AG10803 (cell line): ENCODE measurements around the gene CAPN9.

Experiments
- DNase-seq: peaks from one replicate; pipeline ENCODE4 v3.0.0; 2010; ENCODE audit warnings: low read depth
- H3K4me3 ChIP-seq: 2 replicates; pipeline ENCODE4 v1.5.1; 2011; ENCODE audit warnings: mild to moderate bottlenecking, low read length, control low read depth
- CTCF ChIP-seq: conservative IDR thresholded peaks from 2 replicates; pipeline ENCODE4 v1.5.1; 2011; ENCODE audit warnings: mild to moderate bottlenecking, low read length, control low read depth, inconsistent platforms

CAPN9 gene

GRCh38 chr1:230702934-230703678 lies 44.1 kb upstream of the CAPN9 start:
- no peak for TF ChIP-seq CTCF
- H3K4me3 ChIP-seq, result no peak overlapping the region
- DNase-seq, result no peak

- H3K4me3 ChIP-seq, result no peak overlapping the region
- DNase-seq, result no peak
- TF ChIP-seq CTCF, result no peak
Measured at GRCh38 chr1:230703679-230704385, 43.4 kb upstream of the CAPN9 start.

- no peak for DNase-seq
- H3K4me3 ChIP-seq, result no peak overlapping the region
- no peak for TF ChIP-seq CTCF
Measured at GRCh38 chr1:230704830-230705229, 42.4 kb upstream of the CAPN9 start.

- H3K4me3 ChIP-seq, result no peak overlapping the region
- no peak for TF ChIP-seq CTCF
- DNase-seq, result no peak
Measured at GRCh38 chr1:230705289-230706019, 41.7 kb upstream of the CAPN9 start.

- DNase-seq, result no peak
- TF ChIP-seq CTCF, result no peak
- H3K4me3 ChIP-seq, result no peak overlapping the region
Measured at GRCh38 chr1:230706020-230706699, 41.0 kb upstream of the CAPN9 start.

- no peak overlapping the region for H3K4me3 ChIP-seq
- TF ChIP-seq CTCF, result no peak
- DNase-seq, result no peak
Measured at GRCh38 chr1:230706887-230707731, 40.1 kb upstream of the CAPN9 start.
